ENCODE measurements around the gene RABGAP1L. TPM values are rescaled to one million over a fixed set of nuclear protein-coding genes. Genes with fewer than 3 reads are reported as not detected.

RABGAP1L gene
- total and polyA plus RNA-seq, 2 of the 8 experiments (the other 6 are each of a cell fraction or from before 2014, with no cell fraction given): 33.3 to 156 TPM

- TF ChIP-seq CHD7 (IDR thresholded peaks at IDR 0.05; ENCODE audit: insufficient replicate concordance, low read length): no peak
- no peak for TF ChIP-seq NANOG (IDR thresholded peaks at IDR 0.05; ENCODE audit: insufficient read depth, low read depth, low read length, poor library complexity, severe bottlenecking)
- TF ChIP-seq, protein P1, sequence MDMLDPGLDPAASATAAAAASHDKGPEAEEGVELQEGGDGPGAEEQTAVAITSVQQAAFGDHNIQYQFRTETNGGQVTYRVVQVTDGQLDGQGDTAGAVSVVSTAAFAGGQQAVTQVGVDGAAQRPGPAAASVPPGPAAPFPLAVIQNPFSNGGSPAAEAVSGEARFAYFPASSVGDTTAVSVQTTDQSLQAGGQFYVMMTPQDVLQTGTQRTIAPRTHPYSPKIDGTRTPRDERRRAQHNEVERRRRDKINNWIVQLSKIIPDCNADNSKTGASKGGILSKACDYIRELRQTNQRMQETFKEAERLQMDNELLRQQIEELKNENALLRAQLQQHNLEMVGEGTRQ (IDR thresholded peaks at IDR 0.05; ENCODE audit: low read length): no peak
- TF ChIP-seq POLR2A (IDR thresholded peaks at IDR 0.05; ENCODE audit: control extremely low read depth in 1 of 2, low read depth in 2 of 2, low read length in 2 of 2): no peak
- no peak for TF ChIP-seq CBX8 (IDR thresholded peaks at IDR 0.05; ENCODE audit: borderline replicate concordance, low read depth, low read length)
Observed at GRCh38 chr1:174405219-174405618, 245.9 kb downstream of the RABGAP1L start (continued).

All from H1 (cell line).